Naive B cell (primary cell): ENCODE results near the gene KANK4. TPM values are rescaled to one million over a fixed set of nuclear protein-coding genes. Genes with fewer than 3 reads are reported as not detected.
"Not testable (repeated sequence)": the region's sequence is repeated elsewhere in the genome, so short reads cannot be mapped to it uniquely, and the experiment has no call there.

Source experiments
- ATAC-seq, 2 donors: fragments of 150-1000 bp; cut with Tn5 transposase; 2 replicates each; pipeline ENCODE4 v1.10.0; 2021; ENCODE audit warnings: low read depth in 2 of 2, mild to moderate bottlenecking in 2 of 2, moderate library complexity in 2 of 2
- DNase-seq: peaks from one replicate; pipeline ENCODE4 v3.0.0; 2022
- H3K27ac Mint-ChIP-seq, 6 donors: one replicate each; pipeline ENCODE4 v1.8.0; 2020 to 2022; ENCODE audit warnings: mild to moderate bottlenecking in 6 of 6, mixed read lengths in 6 of 6, moderate library complexity in 5 of 6, inconsistent platforms in 2 of 6
- H3K27me3 Mint-ChIP-seq, 3 donors: one replicate each; pipeline ENCODE4 v1.8.0; 2021 to 2022; ENCODE audit warnings: mixed read lengths in 3 of 3, mild to moderate bottlenecking in 1 of 3
- H3K36me3 Mint-ChIP-seq, 2 donors: one replicate each; pipeline ENCODE4 v1.8.0; 2020 to 2022; ENCODE audit warnings: mixed read lengths in 2 of 2, inconsistent platforms in 1 of 2, mild to moderate bottlenecking in 1 of 2
- H3K4me1 Mint-ChIP-seq, 3 donors: one replicate each; pipeline ENCODE4 v1.8.0; 2020 to 2022; ENCODE audit warnings: mixed read lengths in 3 of 3, inconsistent platforms in 1 of 3, mild to moderate bottlenecking in 1 of 3, moderate library complexity in 1 of 3
- H3K4me3 Mint-ChIP-seq, 8 donors: one replicate each; pipeline ENCODE4 v1.8.0; 2020 to 2022; ENCODE audit warnings: mild to moderate bottlenecking in 8 of 8, mixed read lengths in 8 of 8, moderate library complexity in 8 of 8, inconsistent platforms in 2 of 8
- H3K9me3 Mint-ChIP-seq, 7 donors: one replicate each; pipeline ENCODE4 v1.8.0; 2020 to 2022; ENCODE audit warnings: mixed read lengths in 7 of 7, mild to moderate bottlenecking in 5 of 7, inconsistent platforms in 2 of 7, moderate library complexity in 1 of 7
- polyA plus RNA-seq, 6 donors: library from polyadenylated mRNA; unstranded; fragments of 300-500 nt; fragmentation: Illumina TruSeq; gene quantifications; one replicate each; pipeline ENCODE4 v1.2.3, GENCODE V29; 2021; ENCODE audit warnings: low read depth in 6 of 6

The KANK4 gene
- polyA plus RNA-seq, 6 donors from 2014 or later: not detected

GRCh38 chr1:62241371-62242131 lies 77.7 kb downstream of the KANK4 start:
- Mint-ChIP-seq H3K27me3 (peaks cover 0 to 6% (median 3%) of the 10 kb centered on the region in 3 donors), H3K4me1 (no peaks in the 10 kb centered on the region), H3K9me3 (peaks cover 0 to 11% (median 4%) of the 10 kb centered on the region in 7 donors), H3K27ac (peak overlapping the region in 1 of 6 donors; percentile 75), H3K36me3 (peaks cover 0 to 4% of the 10 kb centered on the region in 2 donors), H3K4me3 (no peak overlapping the region)
- ATAC-seq (no peak), DNase-seq (no peak)

DNA sequence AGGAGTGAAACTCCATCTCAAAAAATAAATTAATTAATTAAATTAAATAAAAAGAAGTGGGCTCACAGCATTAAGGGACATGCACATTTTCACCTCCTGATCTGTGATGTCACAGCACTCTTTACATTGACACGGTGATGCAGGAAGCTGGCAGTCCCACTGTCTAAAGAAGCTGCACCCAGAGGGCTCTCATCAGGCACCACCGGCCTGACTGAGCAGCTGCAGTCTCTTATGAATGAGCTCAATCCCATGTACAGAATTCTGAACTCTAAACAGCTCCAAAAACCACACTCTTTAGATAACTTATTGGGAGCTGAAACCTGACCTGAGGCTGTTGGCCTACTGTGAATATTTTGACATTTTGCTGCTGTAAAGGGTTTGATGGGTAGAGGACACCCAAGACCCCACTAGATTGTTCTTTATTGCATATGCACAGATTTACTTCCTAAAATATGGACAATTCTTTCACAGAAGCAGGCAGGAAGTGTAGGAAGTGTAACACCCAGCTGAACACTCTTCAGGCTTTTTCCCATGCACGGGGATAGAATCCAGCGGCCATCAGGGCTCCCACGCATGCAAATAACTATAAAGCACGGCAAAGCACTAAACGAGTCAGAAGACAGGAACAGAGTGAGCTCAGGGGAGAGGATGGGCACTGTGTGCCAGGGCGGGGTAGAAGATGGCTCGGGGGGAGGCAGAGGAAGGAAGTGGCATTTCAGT lies 78.4 kb downstream of the KANK4 start:
- peaks cover 0 to 4% of the 10 kb centered on the region in 2 donors for H3K36me3 Mint-ChIP-seq
- no peak for DNase-seq
- no peak for ATAC-seq
- no peaks in the 10 kb centered on the region for H3K4me1 Mint-ChIP-seq
- H3K27me3 Mint-ChIP-seq: peaks cover 0 to 6% (median 3%) of the 10 kb centered on the region in 3 donors
- H3K9me3 Mint-ChIP-seq: peaks cover 0 to 11% (median 4%) of the 10 kb centered on the region in 7 donors
- peak overlapping the region in 1 of 6 donors; percentile 75 for H3K27ac Mint-ChIP-seq
- H3K4me3 Mint-ChIP-seq: no peak overlapping the region

DNA sequence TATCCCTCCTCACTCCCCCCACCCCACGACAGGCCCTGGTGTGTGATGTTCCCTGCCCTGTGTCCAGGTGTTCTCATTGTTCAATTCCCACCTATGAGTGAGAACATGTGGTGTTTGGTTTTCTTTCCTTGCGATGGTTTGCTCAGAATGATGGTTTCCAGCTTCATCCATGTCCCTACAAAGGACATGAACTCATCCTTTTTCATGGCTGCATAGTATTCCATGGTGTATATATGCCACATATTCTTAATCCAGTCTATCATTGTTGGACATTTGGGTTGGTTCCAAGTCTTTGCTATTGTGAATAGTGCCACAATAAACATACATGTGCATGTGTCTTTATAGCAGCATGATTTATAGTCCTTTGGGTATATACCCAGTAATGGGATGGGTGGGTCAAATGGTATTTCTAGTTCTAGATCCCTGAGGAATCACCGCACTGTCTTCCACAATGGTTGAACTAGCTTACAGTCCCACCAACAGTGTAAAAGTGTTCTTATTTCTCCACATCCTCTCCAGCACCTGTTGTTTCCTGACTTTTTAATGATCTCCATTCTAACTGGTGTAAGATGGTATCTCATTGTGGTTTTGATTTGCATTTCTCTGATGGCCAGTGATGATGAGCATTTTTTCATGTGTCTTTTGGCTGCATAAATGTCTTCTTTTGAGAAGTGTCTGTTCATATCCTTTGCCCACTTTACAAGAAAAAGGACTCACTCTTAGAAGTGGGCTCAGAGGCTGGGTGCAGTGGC lies 79.4 kb downstream of the KANK4 start:
- not testable (repeated sequence) for H3K27ac Mint-ChIP-seq, H3K27me3 Mint-ChIP-seq, ATAC-seq, DNase-seq, H3K36me3 Mint-ChIP-seq, H3K4me1 Mint-ChIP-seq
- Mint-ChIP-seq H3K9me3 (peaks cover 0 to 11% (median 4%) of the 10 kb centered on the region in 7 donors), H3K4me3 (peak overlapping the region in 1 of 8 donors; percentile 42)

GRCh38 chr1:62238507-62238906 lies 80.7 kb downstream of the KANK4 start:
- Mint-ChIP-seq H3K9me3 (peaks cover 0 to 5% (median 2%) of the 10 kb centered on the region in 7 donors), H3K4me3 (no peak overlapping the region), H3K36me3 (no peaks in the 10 kb centered on the region), H3K27me3 (peaks cover 0 to 14% (median 13%) of the 10 kb centered on the region in 3 donors), H3K4me1 (peaks cover 0 to 3% (median 0%) of the 10 kb centered on the region in 3 donors), H3K27ac (no peak overlapping the region)
- ATAC-seq: no peak
- no peak for DNase-seq

- no peaks in the 10 kb centered on the region for H3K36me3 Mint-ChIP-seq
- peaks cover 0 to 3% (median 0%) of the 10 kb centered on the region in 3 donors for H3K4me1 Mint-ChIP-seq
- no peak overlapping the region for H3K4me3 Mint-ChIP-seq
- no peak overlapping the region for H3K27ac Mint-ChIP-seq
- ATAC-seq (no peak), DNase-seq (no peak)
- H3K9me3 Mint-ChIP-seq: peaks cover 0 to 5% (median 2%) of the 10 kb centered on the region in 7 donors
- peaks cover 0 to 18% (median 14%) of the 10 kb centered on the region in 3 donors for H3K27me3 Mint-ChIP-seq
Measured at GRCh38 chr1:62237950-62238374, 81.3 kb downstream of the KANK4 start.

DNA sequence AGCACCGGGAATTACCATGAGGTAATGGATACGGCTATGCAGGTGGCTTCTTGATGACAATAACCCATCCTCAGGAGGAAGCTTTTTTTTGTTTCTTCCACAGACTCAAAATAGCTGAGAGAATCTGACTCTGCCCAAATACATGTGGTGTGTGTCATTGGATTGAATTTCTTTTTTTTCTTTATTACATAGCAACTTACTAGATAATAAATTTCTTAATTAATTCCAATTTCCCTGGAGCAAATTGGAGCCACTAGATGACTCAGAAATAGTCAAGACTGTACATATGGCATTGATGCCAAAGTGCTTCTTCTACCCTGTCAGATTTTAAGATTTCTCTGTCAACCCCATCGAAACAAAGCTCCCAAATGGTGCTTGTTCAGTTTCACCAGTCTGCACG lies 81.9 kb downstream of the KANK4 start:
- Mint-ChIP-seq H3K36me3 (no peaks in the 10 kb centered on the region), H3K27me3 (peaks cover 0 to 20% (median 14%) of the 10 kb centered on the region in 3 donors), H3K9me3 (peaks cover 0 to 5% (median 2%) of the 10 kb centered on the region in 7 donors), H3K4me1 (peaks cover 0 to 3% (median 0%) of the 10 kb centered on the region in 3 donors), H3K4me3 (no peak overlapping the region), H3K27ac (no peak overlapping the region)
- no peak for DNase-seq
- no peak for ATAC-seq

GRCh38 chr1:62235576-62235975 lies 83.7 kb downstream of the KANK4 start:
- Mint-ChIP-seq H3K9me3 (peaks cover 0 to 4% (median 2%) of the 10 kb centered on the region in 7 donors), H3K36me3 (no peaks in the 10 kb centered on the region), H3K27ac (no peak overlapping the region), H3K4me1 (peaks cover 0 to 3% (median 0%) of the 10 kb centered on the region in 3 donors), H3K4me3 (no peak overlapping the region), H3K27me3 (peaks cover 0 to 25% (median 14%) of the 10 kb centered on the region in 3 donors)
- DNase-seq (no peak), ATAC-seq (no peak)

GRCh38 chr1:62234688-62235087 lies 84.5 kb downstream of the KANK4 start:
- H3K27me3 Mint-ChIP-seq: peaks cover 0 to 26% (median 14%) of the 10 kb centered on the region in 3 donors
- H3K27ac Mint-ChIP-seq: no peak overlapping the region
- DNase-seq (no peak), ATAC-seq (no peak)
- no peak overlapping the region for H3K4me3 Mint-ChIP-seq
- H3K36me3 Mint-ChIP-seq: no peaks in the 10 kb centered on the region
- H3K9me3 Mint-ChIP-seq: peaks cover 0 to 1% (median 0%) of the 10 kb centered on the region in 7 donors
- peaks cover 0 to 3% (median 0%) of the 10 kb centered on the region in 3 donors for H3K4me1 Mint-ChIP-seq

GRCh38 chr1:62233926-62234450 lies 85.2 kb downstream of the KANK4 start:
- Mint-ChIP-seq H3K4me1 (peaks cover 0 to 3% (median 0%) of the 10 kb centered on the region in 3 donors), H3K4me3 (no peak overlapping the region), H3K27me3 (peaks cover 0 to 26% (median 14%) of the 10 kb centered on the region in 3 donors), H3K9me3 (peaks cover 0 to 1% (median 0%) of the 10 kb centered on the region in 7 donors), H3K27ac (no peak overlapping the region), H3K36me3 (no peaks in the 10 kb centered on the region)
- DNase-seq: no peak
- no peak for ATAC-seq

DNA sequence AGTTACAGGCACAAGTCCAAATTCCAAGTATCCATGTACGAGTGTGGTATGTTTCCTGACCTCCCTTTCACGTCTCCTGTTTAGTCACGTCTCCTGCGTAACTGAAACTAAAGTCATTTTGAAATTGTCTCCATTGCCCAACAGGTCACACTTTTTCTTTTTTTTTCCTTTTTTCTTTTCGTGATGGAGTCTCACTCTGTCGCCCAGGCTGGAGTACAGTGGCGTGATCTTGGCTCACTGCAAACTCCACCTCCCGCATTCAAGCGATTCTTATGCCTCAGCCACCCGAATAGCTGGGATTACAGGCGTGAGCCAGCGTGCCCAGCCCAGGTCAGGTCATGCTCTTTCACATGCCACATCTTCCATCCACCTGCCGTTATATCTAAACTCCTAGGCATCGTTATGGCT lies 86.4 kb downstream of the KANK4 start:
- Mint-ChIP-seq H3K4me1 (peaks cover 0 to 3% (median 0%) of the 10 kb centered on the region in 3 donors), H3K27ac (peak overlapping the region in 1 of 6 donors; percentile 39), H3K36me3 (no peaks in the 10 kb centered on the region), H3K4me3 (no peak overlapping the region), H3K9me3 (peaks cover 0 to 1% (median 0%) of the 10 kb centered on the region in 7 donors), H3K27me3 (peaks cover 0 to 26% (median 11%) of the 10 kb centered on the region in 3 donors)
- DNase-seq: no peak
- no peak for ATAC-seq

DNA sequence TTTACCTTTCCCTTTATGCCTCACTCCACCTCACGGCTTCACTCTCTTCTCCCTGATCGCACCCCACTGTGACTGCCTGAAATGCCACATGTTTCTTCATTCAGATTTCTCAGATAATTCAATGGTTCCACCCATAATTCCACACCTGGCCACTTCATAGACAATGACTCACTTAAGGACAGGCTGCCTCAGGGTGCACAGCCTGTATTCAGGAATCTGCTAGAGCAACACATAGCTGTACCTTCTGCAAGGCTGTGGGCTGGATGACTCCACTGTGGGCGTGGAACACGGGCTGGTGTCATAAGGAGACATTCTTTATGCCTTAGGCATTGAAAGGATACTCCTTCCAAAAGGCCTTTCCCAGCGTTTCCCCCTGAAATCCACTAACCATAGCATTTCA lies 88.5 kb downstream of the KANK4 start:
- Mint-ChIP-seq H3K27ac (no peak overlapping the region), H3K4me3 (no peak overlapping the region), H3K27me3 (peaks cover 0 to 26% (median 11%) of the 10 kb centered on the region in 3 donors), H3K36me3 (no peaks in the 10 kb centered on the region), H3K4me1 (peaks cover 0 to 3% (median 0%) of the 10 kb centered on the region in 3 donors), H3K9me3 (peaks cover 0 to 1% (median 0%) of the 10 kb centered on the region in 7 donors)
- DNase-seq: no peak
- no peak for ATAC-seq

DNA sequence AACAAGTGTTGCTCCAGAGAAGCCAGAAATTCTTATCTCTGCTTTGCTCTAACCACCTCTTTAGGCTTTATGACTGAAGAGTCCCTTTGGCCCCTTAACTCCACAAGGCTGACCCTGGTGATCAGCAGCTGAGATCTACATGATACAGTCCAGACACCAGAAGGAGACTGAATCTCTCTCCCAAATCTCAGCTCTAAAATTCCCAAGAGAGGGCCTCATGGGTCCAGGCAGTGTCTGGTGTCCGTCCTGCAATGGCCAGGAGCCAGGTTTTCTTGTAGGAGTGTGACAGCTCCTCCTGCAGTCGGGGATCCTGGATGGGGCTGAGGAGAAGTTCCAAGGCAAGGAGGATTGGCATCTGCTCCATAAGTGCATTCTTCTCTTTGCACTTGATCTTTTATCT lies 89.3 kb downstream of the KANK4 start:
- no peak overlapping the region for H3K4me3 Mint-ChIP-seq
- peaks cover 0 to 26% (median 9%) of the 10 kb centered on the region in 3 donors for H3K27me3 Mint-ChIP-seq
- H3K9me3 Mint-ChIP-seq: peaks cover 0 to 1% (median 0%) of the 10 kb centered on the region in 7 donors
- no peak for DNase-seq
- H3K27ac Mint-ChIP-seq: no peak overlapping the region
- H3K4me1 Mint-ChIP-seq: peaks cover 0 to 3% (median 0%) of the 10 kb centered on the region in 3 donors
- ATAC-seq: no peak
- H3K36me3 Mint-ChIP-seq: no peaks in the 10 kb centered on the region

- Mint-ChIP-seq H3K27ac (no peak overlapping the region), H3K36me3 (no peaks in the 10 kb centered on the region), H3K27me3 (peaks cover 0 to 26% (median 6%) of the 10 kb centered on the region in 3 donors), H3K4me1 (peaks cover 0 to 3% (median 0%) of the 10 kb centered on the region in 3 donors), H3K9me3 (peaks cover 0 to 1% (median 0%) of the 10 kb centered on the region in 7 donors), H3K4me3 (no peak overlapping the region)
- ATAC-seq (no peak), DNase-seq (no peak)
Measured at GRCh38 chr1:62229468-62229867, 89.8 kb downstream of the KANK4 start.
